GM18870 (cell line): ENCODE data around the gene ACER3.
"Not testable (repeated sequence)": the region's sequence is repeated elsewhere in the genome, so short reads cannot be mapped to it uniquely, and the experiment has no call there.

Experiments used
- ATAC-seq: cut with Tn5 transposase; IDR thresholded peaks from one replicate; pipeline ENCODE4 v1.9.1; 2021; ENCODE audit warnings: moderate library complexity; ENCODE audit not compliant: unreplicated experiment

ACER3 gene

DNA sequence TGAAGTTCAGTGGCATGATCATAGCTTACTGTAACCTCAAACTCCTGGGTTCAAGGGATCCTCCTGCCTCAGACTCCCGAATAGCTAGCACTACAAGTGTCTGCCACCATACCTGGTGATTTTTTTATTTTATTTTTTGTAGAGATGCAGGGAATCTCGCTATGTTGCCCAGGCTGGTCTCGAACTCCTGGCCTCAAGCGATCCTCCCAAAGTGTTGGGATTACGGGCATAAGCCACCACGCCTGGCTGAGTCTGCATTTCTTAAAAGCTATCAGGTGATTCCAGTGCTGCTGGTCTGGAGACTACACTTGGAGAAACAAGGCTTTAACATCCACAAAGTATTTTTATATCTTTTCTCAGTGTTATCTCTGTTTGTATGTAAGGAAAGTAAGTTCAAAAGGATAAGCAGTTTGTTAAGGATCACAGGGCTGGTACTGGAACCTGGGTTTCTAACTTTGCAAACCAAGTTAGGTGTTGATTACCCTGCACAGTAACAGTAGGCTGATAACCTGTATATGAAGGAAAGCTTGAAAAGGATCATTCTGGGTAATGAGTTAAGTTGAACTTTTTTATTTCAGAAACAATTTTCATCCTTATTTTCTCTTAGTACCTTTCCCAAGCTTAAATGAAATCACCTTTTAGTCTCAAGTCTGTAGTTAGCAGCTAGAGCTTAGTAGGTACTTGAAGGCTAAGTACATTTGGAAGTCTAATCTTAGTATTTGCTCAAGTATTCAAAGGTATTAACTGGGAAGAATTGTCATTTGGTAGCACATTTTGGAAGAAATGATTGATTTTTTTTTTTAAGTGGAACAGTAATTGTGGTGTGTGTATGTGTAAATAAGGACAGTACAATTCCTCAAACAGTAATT, 12.5 kb downstream of the ACER3 start:
- no peak for ATAC-seq

DNA sequence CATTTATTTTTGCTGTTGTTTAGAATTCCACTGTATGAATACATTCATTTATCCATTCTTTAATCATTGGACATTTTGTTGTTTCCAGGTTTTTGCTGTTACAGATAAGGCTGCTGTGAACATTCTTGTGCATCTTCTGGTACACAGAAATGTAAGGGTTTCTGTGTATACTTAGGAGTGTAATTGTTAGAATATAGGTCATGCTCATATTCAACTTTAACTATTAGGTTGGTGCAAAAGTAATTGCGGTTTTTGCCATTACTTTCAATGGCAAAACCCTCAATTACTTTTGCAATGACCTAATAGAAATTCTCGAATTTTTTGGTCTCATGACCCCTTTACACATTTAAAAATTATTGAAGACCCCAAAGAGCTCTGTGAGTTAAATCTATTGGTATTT, 17.3 kb downstream of the ACER3 start:
- no peak for ATAC-seq

DNA sequence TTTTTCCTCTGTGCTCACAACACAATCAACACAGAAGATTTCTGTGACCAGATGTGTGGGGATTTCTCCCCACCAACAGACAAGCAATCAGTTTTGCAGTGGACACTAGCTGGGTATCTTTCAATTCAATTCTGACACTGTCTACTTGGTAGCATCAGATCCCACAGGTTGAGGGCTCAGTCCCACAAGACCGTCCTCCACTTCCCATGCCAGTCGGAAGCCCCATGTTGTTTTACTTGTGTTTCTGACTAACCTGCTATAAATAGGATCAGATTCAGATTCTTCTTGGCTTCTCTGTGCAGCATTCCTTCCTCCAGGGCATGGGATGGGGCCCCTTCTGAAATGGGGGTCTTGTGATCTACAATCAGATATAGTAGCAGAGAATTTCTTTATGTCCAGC, 19.6 kb downstream of the ACER3 start:
- ATAC-seq = no peak

DNA sequence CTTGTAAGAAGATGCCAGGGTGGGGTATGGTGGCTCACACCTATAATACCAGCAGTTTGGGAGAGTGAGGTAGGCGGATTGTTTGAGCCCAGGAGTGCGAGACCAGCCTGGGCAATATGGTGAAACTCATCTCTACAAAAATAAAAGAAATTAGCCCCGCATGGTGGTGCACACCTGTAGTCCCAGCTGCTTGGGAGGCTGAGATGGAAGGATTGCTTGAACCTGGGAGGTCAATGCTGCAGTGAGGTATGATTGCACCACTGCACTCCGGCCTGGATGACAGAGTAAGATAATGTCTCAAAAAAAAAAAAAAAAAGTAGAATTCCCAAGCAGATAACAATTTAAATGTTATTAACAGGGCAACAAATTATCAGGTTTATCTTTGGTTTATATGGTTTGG, 20.2 kb downstream of the ACER3 start:
- no peak for ATAC-seq

DNA sequence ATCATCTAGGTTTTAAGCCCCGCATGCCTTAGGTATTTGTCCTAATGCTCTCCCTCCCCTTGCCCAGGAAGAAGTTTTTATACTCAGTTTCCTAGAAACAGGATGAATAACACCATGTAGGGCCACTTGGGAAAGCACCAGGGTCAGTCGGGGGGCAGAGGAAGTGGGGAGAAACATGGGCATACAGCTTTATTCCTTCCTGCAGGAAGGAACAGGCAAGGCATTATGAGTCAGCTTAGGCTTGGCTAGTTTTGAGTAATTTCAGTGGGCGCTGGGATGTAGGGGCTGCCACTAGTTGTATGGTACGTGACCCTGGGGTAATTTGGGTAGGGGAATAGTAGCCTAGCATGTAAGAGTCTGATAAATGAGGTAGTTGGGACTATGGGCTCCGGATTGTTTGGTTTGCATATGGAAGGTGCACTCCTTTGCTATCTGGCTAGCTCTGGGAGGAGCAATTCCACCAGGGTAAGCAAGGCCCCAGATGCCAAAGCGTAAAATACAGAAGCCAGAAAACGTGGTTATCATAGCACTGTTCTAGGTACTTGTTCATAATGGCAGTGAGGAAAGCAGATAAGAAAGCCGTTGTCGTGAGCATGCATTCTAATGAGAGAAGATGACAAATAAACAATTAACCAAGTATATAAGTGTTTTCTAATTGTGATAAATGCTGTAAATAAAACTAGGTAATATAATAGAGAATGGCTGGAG, 24.8 kb downstream of the ACER3 start:
- no peak for ATAC-seq

DNA sequence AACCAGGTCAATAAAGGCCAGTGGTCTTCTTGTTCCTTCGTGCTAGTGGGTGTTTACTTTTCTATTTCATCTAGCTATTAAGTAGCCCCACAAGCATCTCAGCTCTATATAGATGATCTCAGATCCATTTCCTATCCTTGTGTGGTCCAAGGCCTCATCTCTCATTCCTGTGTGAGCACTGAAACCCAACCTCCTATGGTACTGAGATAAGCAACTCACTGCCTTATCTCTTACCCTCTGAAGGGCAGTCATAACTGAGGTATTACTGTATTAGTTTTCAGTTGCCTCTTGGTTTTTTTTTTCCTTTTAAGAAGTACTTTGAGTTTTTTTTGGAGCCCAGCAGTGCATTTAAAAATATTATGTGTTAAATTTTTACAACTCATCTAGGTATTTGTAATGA, 28.3 kb downstream of the ACER3 start:
- no peak for ATAC-seq

DNA sequence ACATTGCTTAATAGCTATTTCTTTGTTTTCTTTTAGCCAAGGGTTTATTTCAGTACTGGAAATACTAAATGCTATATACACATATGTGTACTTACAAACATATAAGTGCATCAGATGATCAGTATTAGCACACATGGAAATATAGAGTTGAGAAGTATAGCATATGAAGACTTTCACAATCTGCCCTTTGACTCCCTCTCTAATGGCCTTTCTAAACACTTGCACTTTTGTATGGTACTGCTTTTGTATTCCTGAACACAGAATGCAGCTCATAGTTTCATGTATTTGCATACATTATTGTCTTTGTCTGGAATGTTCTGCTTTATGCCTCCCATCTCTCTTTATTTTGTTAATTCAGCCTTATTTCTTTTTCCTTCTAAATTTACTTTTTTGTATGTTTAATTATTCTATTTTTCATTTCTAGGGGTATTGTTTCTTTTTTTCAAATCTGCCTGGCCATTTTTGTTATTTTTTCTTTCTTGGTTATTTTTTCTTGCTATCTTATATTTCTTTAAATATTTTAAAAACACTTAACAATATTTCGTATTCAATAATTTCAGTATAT, 28.8 kb downstream of the ACER3 start:
- no peak for ATAC-seq

DNA sequence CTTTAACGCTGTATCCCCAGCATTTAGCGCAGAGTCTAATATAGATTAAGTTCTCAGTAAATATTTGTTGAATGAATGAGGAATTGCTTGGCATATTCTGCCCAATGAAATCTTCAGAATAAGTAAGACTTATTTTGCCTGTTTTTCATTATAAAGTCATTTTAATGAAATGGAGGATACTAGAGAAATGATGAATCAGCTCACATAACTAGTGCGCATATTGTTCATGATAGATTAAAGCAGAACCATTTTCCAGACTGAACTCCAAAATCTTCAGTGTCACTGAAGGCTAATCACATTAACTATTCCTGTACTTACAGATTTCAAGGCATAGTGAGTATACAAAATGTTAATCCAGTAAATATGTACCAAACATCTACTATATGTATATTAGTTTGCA, 29.6 kb downstream of the ACER3 start:
- no peak for ATAC-seq

DNA sequence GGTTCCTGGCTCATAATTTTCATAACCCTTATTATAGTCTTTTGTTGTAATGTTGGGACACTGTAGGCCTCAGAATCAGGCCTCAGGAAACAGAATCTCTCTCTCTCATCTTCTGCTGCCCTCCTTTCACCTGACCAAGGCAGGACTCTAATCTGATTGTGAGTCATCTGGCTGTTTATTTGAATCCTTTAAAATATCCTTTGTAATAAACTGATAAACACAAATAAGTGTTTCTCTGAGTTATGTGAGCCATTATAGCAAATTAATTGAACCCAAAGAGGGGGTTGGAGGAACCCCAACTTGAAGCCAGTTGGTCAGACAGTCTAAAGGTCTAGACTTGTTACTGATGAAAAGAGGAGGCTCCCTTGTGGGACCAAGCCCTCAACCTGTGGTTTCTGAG, 30.6 kb downstream of the ACER3 start:
- ATAC-seq = no peak

DNA sequence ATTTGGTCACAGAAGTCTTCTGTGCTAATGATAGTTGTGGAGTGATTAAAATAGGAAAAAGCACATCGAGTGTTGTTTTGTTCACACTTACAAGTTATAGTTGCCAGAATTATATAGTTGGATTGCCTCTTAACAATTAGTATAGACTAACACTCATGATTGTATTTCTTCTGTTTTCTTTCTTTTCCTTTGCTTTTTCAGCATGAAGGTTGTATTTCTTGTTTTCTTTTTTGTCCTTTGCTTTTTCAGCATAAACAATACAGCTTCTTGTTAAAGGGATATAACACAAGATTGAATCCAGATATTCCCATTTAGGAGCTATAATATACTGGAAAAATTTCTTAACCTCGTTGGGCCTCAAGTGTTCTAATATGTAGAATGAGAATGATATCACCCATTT, 31.1 kb downstream of the ACER3 start:
- no peak for ATAC-seq

DNA sequence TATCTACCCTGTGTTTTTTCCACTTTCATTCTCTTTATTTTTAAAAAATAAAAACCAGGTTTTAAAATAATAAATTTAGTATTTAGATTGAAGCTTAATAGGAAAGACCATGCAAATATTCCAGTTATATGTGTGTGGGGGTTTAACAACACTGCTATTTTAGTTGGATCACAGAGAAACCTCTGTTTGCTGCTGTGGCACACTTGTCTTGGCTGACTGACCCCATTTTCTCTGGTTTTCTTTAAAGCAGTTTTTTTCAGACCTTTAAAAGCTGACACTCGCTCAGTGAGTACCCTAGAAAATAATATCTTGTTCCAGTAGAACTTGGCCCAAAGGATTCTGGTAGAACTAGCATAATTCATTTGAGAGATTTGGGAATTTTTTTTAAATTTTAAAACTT, 31.6 kb downstream of the ACER3 start:
- ATAC-seq = no peak

DNA sequence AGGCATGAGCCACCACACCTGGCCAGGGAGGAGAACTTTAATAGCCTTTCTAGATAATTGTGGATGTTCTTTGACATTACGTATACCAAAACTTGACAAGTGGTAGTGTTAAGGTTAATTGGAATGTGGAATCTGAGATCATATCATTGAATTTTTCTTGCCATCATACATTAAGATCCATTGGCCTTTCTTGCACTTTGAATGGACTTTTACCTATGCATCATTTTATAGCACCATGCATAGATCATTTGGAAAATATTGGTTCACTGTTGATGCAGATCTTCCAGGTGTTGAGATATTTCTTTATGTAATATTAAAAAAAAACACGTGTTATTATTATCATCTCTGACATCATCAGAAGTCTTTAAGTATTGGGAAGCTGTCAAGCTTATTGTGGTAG, 36.5 kb downstream of the ACER3 start:
- no peak for ATAC-seq

DNA sequence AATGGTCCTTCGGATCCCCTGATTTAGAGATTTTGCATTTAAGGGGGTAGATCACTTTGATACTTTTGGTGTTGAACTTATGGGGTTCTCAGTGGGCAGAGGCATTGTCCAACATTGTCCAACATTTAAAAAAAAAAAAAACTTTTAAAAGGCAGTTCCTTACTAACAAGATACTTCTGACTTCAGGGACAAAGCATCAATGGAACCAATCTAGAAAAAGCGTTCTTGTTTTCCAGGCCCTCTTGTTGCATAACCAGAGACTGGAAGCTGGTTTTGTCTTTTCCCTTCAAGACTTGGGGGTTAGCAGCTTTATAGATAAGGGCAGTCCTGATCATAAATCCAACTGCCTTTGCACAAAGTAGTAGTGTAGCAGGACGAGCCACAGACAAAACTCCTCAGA, 40.4 kb downstream of the ACER3 start:
- ATAC-seq = no peak

DNA sequence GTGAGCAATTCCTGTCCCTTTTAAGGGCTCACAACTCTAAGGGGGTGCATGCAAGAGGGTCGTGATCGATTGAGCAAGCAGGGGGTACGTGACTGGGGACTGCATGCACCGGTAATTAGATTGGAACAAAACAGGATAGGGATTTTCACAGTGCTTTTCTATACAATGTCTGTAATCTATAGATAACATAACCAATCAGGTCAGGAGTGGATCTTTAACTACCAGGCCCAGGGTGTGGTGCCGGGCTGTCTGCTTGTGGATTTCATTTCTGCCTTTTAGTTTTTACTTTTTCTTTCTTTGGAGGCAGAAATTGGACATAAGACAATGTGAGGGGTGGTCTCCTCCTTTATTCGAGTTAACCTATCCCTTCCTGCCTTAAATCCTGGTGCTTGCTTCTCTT, 40.9 kb downstream of the ACER3 start:
- ATAC-seq = not testable (repeated sequence)

DNA sequence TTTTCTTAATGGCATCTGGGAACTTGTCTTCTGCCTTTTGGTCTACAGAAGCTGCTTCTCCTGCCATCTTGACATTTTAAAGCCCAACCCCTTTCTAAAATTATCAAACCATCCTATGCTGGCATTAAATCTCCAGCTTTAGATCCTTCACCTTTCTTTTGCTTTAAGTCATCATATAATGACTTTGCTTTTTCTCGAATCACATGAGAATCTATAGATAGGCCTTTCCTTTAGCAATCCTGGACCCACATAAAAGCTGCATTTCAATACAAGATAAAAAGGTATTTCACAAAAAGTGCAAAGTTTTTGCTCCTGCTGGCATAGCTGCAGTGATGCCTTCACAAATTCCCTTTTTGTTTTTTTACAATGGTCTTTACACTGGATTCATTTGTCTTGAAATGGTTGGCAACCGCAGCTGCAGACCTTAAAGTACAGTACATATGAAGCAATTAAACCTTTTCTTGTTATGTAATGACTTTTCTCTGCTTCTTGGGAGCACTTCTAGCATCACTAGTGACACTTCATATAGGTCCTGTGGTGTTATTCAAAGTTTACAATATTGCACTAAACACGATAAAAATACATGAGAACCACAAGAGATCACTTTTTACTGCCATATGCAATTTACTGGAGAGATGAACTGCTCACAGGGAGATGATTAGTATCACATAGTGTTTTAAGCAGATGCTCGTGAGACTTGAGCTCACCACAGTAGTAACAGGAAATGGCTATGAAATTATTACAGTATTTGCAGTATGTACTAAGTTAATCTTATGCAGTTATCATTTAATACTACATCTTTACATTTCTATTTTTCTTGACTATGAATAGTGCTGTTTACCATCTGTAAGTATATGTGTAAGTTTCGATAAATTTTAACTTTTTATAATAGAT, 41.6 kb downstream of the ACER3 start:
- ATAC-seq = no peak

DNA sequence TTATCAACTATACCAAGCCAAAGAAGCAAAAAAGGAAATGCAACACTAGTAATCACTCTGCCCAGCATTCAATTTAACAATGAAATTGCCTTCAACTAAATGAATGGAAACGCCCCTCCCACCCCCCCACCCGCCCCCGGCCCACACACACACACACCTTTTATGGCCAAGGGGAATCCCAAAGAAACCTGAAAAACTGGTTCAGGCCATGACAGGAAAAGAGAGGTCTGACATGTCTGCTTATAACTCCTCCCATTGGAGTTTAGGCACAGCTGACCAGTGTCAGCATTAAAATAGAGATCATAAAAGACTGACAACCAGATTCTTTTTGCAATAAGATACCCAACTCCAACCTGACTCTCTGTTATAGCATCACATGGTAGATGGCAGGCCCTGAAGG, 42.6 kb downstream of the ACER3 start:
- ATAC-seq = no peak

DNA sequence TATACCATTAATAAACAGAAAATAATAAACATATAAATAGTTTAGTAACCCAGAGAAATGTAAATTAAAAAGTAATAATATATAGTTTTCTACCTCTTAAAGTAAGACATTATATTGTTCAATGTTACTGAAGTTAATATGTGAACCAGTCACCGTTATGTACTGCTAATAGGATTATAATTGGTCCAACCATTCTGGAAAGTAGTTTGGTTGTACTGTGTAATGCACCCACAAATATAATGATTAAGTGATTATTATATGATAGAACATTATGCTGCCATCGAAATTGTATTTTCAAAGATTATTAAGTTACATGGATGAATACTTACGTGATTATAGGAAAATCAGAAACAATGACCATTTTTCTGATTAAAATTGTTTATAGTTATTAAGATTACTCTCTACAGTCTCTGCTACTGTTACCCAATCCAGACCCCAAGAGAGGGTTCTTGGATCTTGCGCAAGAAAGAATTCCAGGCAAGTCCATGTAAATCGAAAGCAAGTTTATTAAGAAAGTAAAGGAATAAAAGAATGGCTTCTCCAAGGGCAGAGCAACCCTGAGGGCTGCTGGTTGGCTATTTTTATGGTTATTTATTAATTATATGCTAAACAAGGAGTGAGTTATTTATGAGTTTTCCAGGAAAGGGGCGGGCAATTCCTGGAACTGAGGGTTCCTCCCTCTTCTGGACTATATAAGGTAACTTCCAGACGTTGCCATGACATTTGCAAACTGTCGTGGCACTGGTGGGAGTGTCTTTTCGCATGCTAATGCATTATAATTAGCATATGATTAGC, 50.1 kb downstream of the ACER3 start:
- no peak for ATAC-seq

DNA sequence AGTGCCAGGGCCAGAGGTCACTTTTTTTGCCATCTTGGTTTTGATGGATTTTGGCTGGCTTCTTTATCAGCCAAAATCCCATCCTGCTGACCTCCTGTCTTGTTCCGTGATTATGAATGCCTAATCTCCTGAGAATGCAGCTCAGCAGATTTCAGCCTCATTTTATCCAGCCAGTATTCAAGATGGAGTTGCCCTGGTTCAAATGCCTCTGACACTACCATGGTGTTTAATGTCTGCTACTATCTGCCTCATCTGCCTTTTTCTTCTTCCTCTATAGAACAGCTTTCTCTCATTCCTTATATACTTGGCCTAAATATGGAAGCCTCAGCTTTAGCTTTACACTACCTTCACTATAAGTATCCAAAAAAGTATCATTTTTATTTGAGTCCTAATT, 50.7 kb downstream of the ACER3 start:
- ATAC-seq = no peak

DNA sequence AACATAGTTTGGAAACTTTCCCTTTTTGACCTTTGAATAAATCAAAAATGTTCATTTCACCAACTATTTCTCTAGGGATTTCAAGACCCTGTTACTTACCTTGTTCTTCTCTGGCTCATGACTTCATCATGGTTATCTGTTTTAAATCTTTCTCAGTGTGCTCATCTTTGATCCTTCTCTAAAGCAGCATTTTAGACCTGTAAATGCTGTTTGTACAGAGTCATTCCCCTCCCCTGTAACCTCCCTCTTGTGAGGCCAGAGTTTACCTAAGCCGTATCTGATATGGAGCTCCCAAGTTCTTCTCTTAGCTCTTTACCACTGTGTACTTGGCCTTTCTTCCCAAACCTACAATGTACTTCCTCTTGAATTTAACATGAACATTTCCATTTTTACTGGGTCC, 56.0 kb downstream of the ACER3 start:
- no peak for ATAC-seq

DNA sequence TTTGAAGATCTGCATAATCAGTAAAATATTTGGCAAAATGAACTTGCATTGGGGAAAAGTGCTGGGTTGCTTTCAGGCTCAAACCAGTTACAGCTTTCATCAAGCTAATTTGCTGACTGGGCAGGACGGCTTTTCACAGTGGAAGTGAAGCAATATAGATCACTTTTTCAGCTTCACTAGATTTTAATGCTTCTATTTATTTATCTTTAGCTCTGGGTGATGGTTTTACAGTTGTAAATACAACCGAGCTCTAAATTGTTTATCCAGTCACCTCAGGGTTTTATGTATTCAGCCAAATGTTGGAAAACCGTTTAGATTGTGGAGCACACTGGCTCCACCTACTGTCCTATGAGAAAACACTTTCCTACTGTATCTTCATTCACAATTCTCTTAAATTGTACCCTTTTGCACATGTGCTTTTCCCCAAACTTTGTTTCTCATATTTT, 58.2 kb downstream of the ACER3 start:
- ATAC-seq = no peak
